Measurements from ENCODE around the gene LETM1.

LETM1 gene

GRCh38 chr4:1822568-1823544 is 33.1 kb downstream of the LETM1 start:
- no peak for DNase-seq

- no peak for DNase-seq
Observed at GRCh38 chr4:1821679-1822567, 34.0 kb downstream of the LETM1 start.

- no peak for DNase-seq
Observed at GRCh38 chr4:1819816-1820215, 36.1 kb downstream of the LETM1 start.

- no peak for DNase-seq
Observed at GRCh38 chr4:1819284-1819683, 36.7 kb downstream of the LETM1 start.

- no peak for DNase-seq
Observed at GRCh38 chr4:1815997-1816860, 39.7 kb downstream of the LETM1 start.

GRCh38 chr4:1815096-1815996 is 40.6 kb downstream of the LETM1 start:
- no peak for DNase-seq

GRCh38 chr4:1814453-1814852 is 41.5 kb downstream of the LETM1 start:
- DNase-seq = no peak

GRCh38 chr4:1813915-1814314 is 42.0 kb downstream of the LETM1 start:
- no peak for DNase-seq

- DNase-seq = no peak
Observed at GRCh38 chr4:1813231-1813630, 42.7 kb downstream of the LETM1 start.

- no peak for DNase-seq
Observed at GRCh38 chr4:1812720-1813119, 43.2 kb downstream of the LETM1 start.

GRCh38 chr4:1810765-1811164 is 45.2 kb downstream of the LETM1 start:
- no peak for DNase-seq

GRCh38 chr4:1809754-1810502 is 46.0 kb downstream of the LETM1 start:
- DNase-seq = peak; percentile 36 to 51

GRCh38 chr4:1808851-1809753 is 46.9 kb downstream of the LETM1 start:
- no peak for DNase-seq

- DNase-seq = no peak
Observed at GRCh38 chr4:1808396-1808795, 47.6 kb downstream of the LETM1 start.

- no peak for DNase-seq
Observed at GRCh38 chr4:1807332-1807777, 48.6 kb downstream of the LETM1 start.

GRCh38 chr4:1806596-1807331 is 49.2 kb downstream of the LETM1 start:
- no peak for DNase-seq

- DNase-seq = no peak
Observed at GRCh38 chr4:1806223-1806564, 49.8 kb downstream of the LETM1 start.

- DNase-seq = no peak
Observed at GRCh38 chr4:1805493-1806222, 50.3 kb downstream of the LETM1 start.
